Activated CD4-positive, CD25-positive, alpha-beta regulatory T cell treated with anti-CD3 and anti-CD28 coated beads, Interleukin-2, amount 50 U/mL, for 16 hours (primary cell): Measurements from ENCODE around the gene CALCR.
"Not testable (repeated sequence)": the region's sequence is repeated elsewhere in the genome, so short reads cannot be mapped to it uniquely, and the experiment has no call there.

Experiments
- DNase-seq: peaks from one replicate; pipeline ENCODE4 v3.0.0-alpha.2; 2020; ENCODE audit warnings: low read depth, low spot score

The CALCR gene

GRCh38 chr7:93574646-93575554, at the start of gene CALCR:
Gene CALCR, minus strand, starts transcription at chr7:93574724. Its CDS starts 87,743 bp downstream, at chr7:93486981.
- no peak for DNase-seq

- DNase-seq: no peak
These were observed 49.3 kb upstream of the CALCR start for GRCh38 chr7:93623816-93624215.

- no peak for DNase-seq
These were observed 47.8 kb upstream of the CALCR start for GRCh38 chr7:93622036-93623033.

GRCh38 chr7:93620864-93621263, 46.3 kb upstream of the CALCR start:
- DNase-seq: no peak

GRCh38 chr7:93620057-93620456, 45.5 kb upstream of the CALCR start:
- no peak for DNase-seq

- DNase-seq: no peak
These were observed 26.8 kb upstream of the CALCR start for GRCh38 chr7:93601363-93601762.

- DNase-seq: no peak
These were observed 19.7 kb upstream of the CALCR start for GRCh38 chr7:93594250-93594649.

GRCh38 chr7:93592588-93593266, 18.2 kb upstream of the CALCR start:
- no peak for DNase-seq

- DNase-seq: not testable (repeated sequence)
These were observed 16.9 kb upstream of the CALCR start for GRCh38 chr7:93591224-93592050.

GRCh38 chr7:93586479-93586865, 11.9 kb upstream of the CALCR start:
- not testable (repeated sequence) for DNase-seq

GRCh38 chr7:93585694-93586478, 11.4 kb upstream of the CALCR start:
- DNase-seq: not testable (repeated sequence)

- no peak for DNase-seq
These were observed 4.9 kb upstream of the CALCR start for GRCh38 chr7:93579431-93579830.

GRCh38 chr7:93578762-93579161, 4.2 kb upstream of the CALCR start:
- no peak for DNase-seq

GRCh38 chr7:93575555-93576399, 1.3 kb upstream of the CALCR start:
- DNase-seq: no peak

- DNase-seq: no peak
These were observed 267 bp downstream of the CALCR start for GRCh38 chr7:93574269-93574645.

GRCh38 chr7:93569189-93569588, 5.3 kb downstream of the CALCR start:
- no peak for DNase-seq

- no peak for DNase-seq
These were observed 7.6 kb downstream of the CALCR start for GRCh38 chr7:93566876-93567275.

- DNase-seq: no peak
These were observed 10.9 kb downstream of the CALCR start for GRCh38 chr7:93563584-93563983.

GRCh38 chr7:93562936-93563335, 11.6 kb downstream of the CALCR start:
- no peak for DNase-seq
